ENCODE data around the gene EXOC3L1. TPM values are rescaled to one million over a fixed set of nuclear protein-coding genes. Genes with fewer than 3 reads are reported as not detected.

The EXOC3L1 gene
- total and polyA plus RNA-seq, 2 of the 13 experiments (the other 11 are each of a cell fraction or from before 2014, with no cell fraction given) = 0.12 TPM; not detected in 1

DNA sequence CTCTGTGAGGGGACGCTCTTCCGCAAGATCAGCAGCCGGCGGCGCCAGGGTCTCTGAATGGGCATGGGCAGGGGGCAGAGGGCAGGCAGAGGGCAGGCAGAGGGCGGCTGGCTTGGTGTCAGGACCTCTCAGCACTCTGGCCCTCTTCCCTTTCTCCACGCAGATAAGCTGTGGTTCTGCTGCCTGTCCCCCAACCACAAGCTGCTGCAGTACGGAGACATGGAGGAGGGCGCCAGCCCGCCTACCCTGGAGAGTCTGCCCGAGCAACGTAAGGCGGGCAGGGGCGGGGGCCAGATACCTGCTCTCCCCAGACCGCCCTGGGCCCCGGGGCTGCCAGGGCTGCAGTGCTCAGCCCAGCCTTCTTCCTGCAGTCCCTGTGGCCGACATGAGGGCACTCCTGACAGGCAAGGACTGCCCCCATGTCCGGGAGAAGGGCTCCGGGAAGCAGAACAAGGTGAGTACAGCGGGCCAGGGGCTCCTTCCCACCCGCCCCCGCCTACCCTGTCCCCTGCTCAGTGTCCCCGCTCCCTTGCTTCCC, 13.1 kb upstream of the EXOC3L1 start:
- FAIRE-seq (no peak), ATAC-seq (no peak)

More for the DNA sequence above, 13.1 kb upstream of the EXOC3L1 start:
- POLR2A ChIA-PET = interaction anchor here (1.2 kb wide), 1 partner anchor 11 kb away, joined by 3 read pairs; the partner anchor contains the start of gene E2F4
- no peaks in the 10 kb centered on the region for H3K79me2 ChIP-seq (ENCODE audit: insufficient read depth, low read length)
- no TSS peak for BruUV-seq (replicated peaks)
- no peaks in the 10 kb centered on the region for H3K9me3 ChIP-seq (ENCODE audit: low read length)
- no peak overlapping the region for H3K4me3 ChIP-seq (replicated peaks in 1 of 3; ENCODE audit: insufficient read depth in 1 of 3, low read depth in 2 of 3, low read length in 3 of 3)
- WGBS (ENCODE audit: low lambda C conversion rate) = 96% methylated on average over 12 of the region's 23 CpGs
- no peak overlapping the region for H3K27ac ChIP-seq (ENCODE audit: extremely low read length, insufficient read depth, low read length)
- CTCF ChIA-PET (ENCODE audit: low intra/inter-chr PET ratio, low total read pairs) = no interaction called here
- intact Hi-C loops (cut with micrococcal nuclease; ENCODE audit: unreplicated experiment) = no loop called here
- no peak for DNase-seq (ENCODE audit: low spot score)
- H3K36me3 ChIP-seq (replicated peaks in 1 of 2; ENCODE audit: control insufficient read depth in 1 of 2, insufficient read depth in 2 of 2, low read length in 2 of 2) = peaks cover 29 to 38% of the 10 kb centered on the region in 2 experiments
- no peak overlapping the region for H3K4me2 ChIP-seq (ENCODE audit: low read depth, low read length)
- no peaks in the 10 kb centered on the region for H3K27me3 ChIP-seq (ENCODE audit: control insufficient read depth in 1 of 2, insufficient read depth in 2 of 2, low read length in 2 of 2)
- peaks cover 30% of the 10 kb centered on the region for H3K4me1 ChIP-seq (ENCODE audit: insufficient read depth, low read length)
- no peak overlapping the region for H2AFZ ChIP-seq (ENCODE audit: low read length)
- in situ Hi-C loops (cut with HindIII; ENCODE audit: extremely low pct_ligation_motif_present, low pct_unique_long_range_greater_than_20kb) = no loop called here
- TF ChIP-seq RBFOX2 (IDR thresholded peaks at IDR 0.05; ENCODE audit: low read depth, low read length) (peak; percentile 21; the same call in 1 of the 2 replicates), ZNF775 (CRISPR knock-in tag; IDR thresholded peaks at IDR 0.05; ENCODE audit: borderline replicate concordance) (no peak), ZFP91 (CRISPR knock-in tag; IDR thresholded peaks at IDR 0.05; ENCODE audit: borderline replicate concordance) (0 out of 2 replicates have a peak, but pooled peaks have one; percentile 15), STAT5B (CRISPR knock-in tag; IDR thresholded peaks at IDR 0.05) (no peak), EZH2 (conservative IDR thresholded peaks at IDR 0.05; ENCODE audit: low read depth, low read length) (no peak), SRF (IDR thresholded peaks at IDR 0.05; ENCODE audit: low read depth, low read length) (no peak), GATA4 (IDR thresholded peaks at IDR 0.05; ENCODE audit: borderline replicate concordance, low read depth) (no peak), AGO2 (optimal IDR thresholded peaks at IDR 0.05; ENCODE audit: low read depth, low read length) (peak; percentile 57)
- TF ChIP-seq, protein P1, sequence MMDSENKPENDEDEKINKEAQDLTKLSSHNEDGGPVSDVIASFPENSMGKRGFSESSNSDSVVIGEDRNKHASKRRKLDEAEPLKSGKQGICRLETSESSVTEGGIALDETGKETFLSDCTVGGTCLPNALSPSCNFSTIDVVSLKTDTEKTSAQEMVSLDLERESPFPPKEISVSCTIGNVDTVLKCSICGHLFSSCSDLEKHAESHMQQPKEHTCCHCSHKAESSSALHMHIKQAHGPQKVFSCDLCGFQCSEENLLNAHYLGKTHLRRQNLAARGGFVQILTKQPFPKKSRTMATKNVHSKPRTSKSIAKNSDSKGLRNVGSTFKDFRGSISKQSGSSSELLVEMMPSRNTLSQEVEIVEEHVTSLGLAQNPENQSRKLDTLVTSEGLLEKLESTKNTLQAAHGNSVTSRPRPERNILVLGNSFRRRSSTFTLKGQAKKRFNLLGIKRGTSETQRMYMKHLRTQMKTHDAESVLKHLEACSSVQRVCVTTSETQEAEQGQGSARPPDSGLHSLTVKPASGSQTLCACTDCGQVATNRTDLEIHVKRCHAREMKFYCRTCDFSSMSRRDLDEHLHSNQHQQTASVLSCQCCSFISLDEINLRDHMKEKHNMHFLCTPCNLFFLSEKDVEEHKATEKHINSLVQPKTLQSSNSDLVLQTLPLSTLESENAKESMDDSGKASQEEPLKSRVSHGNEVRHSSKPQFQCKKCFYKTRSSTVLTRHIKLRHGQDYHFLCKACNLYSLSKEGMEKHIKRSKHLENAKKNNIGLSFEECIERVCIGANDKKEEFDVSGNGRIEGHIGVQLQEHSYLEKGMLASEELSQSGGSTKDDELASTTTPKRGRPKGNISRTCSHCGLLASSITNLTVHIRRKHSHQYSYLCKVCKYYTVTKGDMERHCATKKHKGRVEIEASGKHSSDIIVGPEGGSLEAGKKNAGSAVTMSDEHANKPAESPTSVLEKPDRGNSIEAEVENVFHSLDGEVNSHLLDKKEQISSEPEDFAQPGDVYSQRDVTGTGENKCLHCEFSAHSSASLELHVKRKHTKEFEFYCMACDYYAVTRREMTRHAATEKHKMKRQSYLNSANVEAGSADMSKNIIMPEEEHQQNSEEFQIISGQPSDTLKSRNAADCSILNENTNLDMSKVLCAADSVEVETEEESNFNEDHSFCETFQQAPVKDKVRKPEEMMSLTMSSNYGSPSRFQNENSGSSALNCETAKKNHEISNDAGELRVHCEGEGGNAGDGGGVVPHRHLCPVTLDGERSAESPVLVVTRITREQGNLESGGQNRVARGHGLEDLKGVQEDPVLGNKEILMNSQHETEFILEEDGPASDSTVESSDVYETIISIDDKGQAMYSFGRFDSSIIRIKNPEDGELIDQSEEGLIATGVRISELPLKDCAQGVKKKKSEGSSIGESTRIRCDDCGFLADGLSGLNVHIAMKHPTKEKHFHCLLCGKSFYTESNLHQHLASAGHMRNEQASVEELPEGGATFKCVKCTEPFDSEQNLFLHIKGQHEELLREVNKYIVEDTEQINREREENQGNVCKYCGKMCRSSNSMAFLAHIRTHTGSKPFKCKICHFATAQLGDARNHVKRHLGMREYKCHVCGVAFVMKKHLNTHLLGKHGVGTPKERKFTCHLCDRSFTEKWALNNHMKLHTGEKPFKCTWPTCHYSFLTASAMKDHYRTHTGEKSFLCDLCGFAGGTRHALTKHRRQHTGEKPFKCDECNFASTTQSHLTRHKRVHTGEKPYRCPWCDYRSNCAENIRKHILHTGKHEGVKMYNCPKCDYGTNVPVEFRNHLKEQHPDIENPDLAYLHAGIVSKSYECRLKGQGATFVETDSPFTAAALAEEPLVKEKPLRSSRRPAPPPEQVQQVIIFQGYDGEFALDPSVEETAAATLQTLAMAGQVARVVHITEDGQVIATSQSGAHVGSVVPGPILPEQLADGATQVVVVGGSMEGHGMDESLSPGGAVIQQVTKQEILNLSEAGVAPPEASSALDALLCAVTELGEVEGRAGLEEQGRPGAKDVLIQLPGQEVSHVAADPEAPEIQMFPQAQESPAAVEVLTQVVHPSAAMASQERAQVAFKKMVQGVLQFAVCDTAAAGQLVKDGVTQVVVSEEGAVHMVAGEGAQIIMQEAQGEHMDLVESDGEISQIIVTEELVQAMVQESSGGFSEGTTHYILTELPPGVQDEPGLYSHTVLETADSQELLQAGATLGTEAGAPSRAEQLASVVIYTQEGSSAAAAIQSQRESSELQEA (CRISPR knock-in tag; IDR thresholded peaks at IDR 0.05; ENCODE audit: not compliant biosample characterization) = no peak
- H4K20me1 ChIP-seq (ENCODE audit: insufficient read depth, low read length) = no peaks in the 10 kb centered on the region
- H3K9ac ChIP-seq (ENCODE audit: insufficient read depth, low read depth, low read length) = no peak overlapping the region

All from HepG2 (cell line).